Pons (tissue), 1 donor: ENCODE data around the gene CDH13.

Experiments
- DNase-seq: peaks from one replicate; pipeline ENCODE4 v3.0.0-alpha.2; 2016; ENCODE audit warnings: low spot score

Gene CDH13

DNA sequence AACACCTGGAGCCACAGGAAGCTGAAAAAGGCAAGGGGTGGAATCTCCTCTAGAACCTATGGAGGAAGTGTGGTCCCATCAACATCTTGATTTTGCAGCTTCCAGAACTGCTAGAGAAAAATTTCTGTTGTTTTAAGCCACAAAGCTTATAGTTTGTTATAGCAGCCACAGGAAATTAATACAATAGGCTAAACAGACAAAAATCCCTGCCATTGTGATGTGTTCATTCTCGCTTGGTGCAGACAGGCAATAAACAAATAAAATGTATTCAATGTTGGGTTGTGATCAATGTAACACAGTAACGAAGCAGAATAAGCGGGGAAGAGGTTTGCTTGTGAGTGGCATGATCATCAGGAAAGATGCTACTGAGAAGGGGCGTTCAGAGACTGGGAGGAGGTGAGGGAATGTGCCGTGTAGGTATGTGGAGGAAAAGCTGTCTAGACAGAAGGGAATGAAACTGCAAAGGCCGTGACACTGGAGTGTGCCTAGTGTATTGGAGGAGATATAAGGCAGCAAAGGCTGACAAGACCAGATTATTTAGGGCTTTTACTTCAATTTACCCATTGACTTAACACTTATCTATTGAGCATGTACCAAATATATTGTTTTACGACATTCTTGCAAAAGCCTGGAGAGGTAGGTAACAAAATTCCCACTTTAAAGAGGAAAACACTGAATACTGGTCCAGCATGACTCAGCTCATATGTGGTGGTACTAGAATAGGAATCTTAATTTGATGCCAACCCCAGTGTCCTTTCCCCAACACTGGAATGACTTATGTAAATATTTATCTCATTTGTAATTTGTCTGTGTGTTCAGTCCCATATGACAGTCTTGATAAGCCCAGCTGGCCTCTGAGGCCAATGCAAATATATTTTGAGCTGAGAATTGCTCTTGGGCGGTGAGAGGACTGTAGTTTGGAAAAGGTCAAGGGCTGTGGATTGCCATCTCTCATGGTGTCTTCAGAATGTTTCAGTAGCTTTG is 375.9 kb downstream of the CDH13 start:
- no peak for DNase-seq

- no peak for DNase-seq
These were observed 378.3 kb downstream of the CDH13 start for GRCh38 chr16:83004868-83005652.

- no peak for DNase-seq
These were observed 378.9 kb downstream of the CDH13 start for GRCh38 chr16:83005653-83006160.

GRCh38 chr16:83010776-83011720 is 384.3 kb downstream of the CDH13 start:
- no peak for DNase-seq

GRCh38 chr16:83011939-83012338 is 385.2 kb downstream of the CDH13 start:
- DNase-seq: no peak

- no peak for DNase-seq
These were observed 386.3 kb downstream of the CDH13 start for GRCh38 chr16:83013071-83013470.

- DNase-seq: no peak
These were observed 393.2 kb downstream of the CDH13 start for GRCh38 chr16:83019963-83020362.

DNA sequence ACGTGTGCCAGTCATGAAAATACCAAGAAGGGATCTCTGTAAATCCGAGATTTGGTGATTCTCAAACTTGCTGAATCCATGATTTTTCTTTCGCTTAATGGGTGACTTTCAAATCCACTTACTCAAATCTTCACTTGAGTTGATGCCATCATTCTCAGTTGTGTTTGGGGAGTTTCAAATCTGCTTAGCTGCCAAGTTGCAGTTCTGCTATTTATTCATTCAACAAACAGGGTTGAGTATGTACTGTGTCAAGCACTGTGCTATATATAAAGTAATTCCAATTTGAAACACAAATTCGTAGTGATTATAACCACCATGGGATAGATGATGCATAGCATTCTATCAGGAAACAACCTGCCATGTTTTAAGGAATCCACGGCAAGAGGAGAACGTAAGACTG is 394.3 kb downstream of the CDH13 start:
- DNase-seq: no peak

- DNase-seq: no peak
These were observed 395.0 kb downstream of the CDH13 start for GRCh38 chr16:83021746-83022145.

DNA sequence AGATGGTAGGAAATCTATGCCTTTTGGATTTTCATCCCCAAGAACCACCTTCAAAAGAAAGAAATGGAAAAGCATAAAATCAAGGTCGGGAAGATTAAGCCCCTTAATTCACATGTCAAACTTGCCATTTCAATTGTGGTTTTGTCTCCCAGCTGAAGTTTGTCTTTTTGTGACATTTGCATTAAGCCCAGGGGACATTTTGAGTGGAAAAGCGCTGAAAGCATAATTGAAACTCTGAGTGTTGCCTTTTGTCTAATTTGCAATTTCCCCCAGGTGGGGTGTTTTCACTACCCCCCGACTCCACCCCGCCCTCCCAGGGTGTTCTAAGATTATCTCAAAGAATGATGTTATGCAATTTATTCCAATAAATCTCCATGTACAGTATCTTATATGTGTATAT is 396.2 kb downstream of the CDH13 start:
- DNase-seq: no peak

DNA sequence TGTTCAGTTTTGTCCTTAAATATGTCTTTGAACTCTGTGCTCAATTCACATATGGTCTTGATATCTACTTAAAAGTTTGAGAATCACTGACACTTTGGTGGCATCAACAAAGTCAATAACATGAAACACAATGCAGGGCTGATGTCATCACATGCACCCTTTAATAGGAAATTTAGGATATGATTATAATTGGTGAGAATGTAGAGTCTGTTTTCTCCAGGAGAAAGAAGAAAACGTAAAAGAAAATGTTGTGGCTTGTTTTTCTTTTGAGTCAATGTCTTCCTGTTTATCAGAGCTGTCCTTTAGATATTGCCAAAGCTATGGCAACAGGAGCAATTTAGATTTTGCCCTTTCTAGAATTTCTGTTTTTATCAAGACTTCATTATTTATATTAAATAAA is 396.9 kb downstream of the CDH13 start:
- DNase-seq: no peak

- DNase-seq: no peak
These were observed 401.2 kb downstream of the CDH13 start for GRCh38 chr16:83027973-83028372.

- no peak for DNase-seq
These were observed 402.7 kb downstream of the CDH13 start for GRCh38 chr16:83029467-83029866.

DNA sequence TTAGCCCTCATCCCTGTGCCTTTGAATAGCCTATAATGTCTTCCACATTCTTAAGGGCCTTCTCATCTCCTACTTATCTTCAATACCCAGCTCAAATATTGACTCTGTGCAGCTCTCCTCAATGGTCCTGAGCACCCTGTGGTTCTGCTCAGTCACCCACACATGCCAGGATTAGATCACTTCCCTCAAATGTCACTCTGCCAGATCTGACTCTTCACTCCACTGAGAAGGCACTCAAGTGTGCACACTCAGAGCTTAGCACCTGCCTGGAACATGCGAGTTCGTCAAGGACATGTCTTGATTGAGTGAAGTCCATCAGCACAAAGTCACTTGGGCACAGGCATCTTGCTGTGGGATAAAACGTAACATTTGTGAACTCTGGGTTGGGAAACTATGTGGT is 404.8 kb downstream of the CDH13 start:
- DNase-seq: no peak

GRCh38 chr16:83037102-83037501 is 410.3 kb downstream of the CDH13 start:
- no peak for DNase-seq

GRCh38 chr16:83037884-83038283 is 411.1 kb downstream of the CDH13 start:
- DNase-seq: no peak

- no peak for DNase-seq
These were observed 413.4 kb downstream of the CDH13 start for GRCh38 chr16:83040174-83040573.

DNA sequence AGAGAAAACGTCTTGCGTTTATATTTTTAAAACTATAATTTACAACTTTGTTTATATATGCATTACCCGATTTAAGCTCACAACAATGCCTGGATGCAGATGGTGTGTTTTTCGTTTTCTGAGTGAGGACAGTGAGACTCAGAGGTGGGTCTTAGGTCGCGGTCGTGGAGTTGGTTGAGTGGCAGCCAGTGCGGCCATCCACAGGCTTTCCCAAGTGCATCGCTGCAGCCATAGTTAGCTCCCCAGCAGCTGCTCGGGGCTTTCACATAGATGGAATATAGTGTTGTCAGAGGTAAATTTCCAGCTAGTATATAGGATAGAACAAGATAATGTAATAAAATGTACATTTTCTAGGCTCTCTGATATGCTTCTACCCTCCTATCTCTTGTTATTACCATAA is 417.8 kb downstream of the CDH13 start:
- no peak for DNase-seq

DNA sequence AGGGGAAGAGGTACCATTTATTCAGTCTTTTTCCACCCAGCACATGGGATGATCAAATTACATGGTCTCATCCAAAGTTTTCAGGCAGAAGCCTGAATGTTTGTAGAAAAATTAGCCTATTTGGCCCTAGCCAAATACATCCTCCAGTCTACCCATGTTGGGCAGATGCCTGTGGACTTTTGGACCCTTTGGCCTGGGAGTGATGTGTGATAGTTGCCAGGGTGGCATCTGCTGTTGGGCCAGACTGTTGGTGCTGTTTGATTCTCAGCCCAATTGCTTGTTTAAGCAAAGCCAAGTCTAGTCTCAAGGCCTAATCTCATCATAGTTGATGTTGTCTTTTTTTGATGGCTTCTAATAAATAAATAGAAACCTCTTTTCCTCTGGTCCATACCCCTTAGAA is 419.0 kb downstream of the CDH13 start:
- no peak for DNase-seq

DNA sequence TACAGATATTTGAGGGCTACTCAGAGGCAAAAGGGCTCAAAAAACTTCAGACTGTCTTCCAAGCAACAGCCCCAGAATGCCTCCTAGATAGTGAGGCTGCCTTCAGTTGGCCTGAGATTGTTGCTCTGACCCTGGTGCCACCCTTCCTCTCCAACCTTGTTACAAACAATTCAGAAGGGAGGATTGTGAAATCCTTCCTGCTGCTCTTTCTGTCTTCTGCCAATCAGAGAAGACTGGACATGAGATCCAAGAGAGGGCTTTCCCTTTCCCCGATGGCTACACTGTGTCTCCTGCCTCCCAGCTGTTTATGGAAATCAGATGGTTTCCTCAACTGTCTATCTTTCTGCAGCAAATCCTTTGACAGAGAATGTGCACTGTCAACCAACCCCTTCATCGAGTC is 419.9 kb downstream of the CDH13 start:
- DNase-seq: no peak

GRCh38 chr16:83051451-83051850 is 424.7 kb downstream of the CDH13 start:
- DNase-seq: no peak

- no peak for DNase-seq
These were observed 427.5 kb downstream of the CDH13 start for GRCh38 chr16:83054283-83054682.
